Pulmonary artery endothelial cell (primary cell): ENCODE results near the gene CATSPER3. TPM values are rescaled to one million over a fixed set of nuclear protein-coding genes. Genes with fewer than 3 reads are reported as not detected.

Source experiments
- DNase-seq: peaks from one replicate; pipeline ENCODE4 v3.0.0-alpha.2; 2011; ENCODE audit warnings: low read depth, low spot score
- total RNA-seq: library from RNA; depleted of rRNA; stranded (reverse); fragments of >200 nt; gene quantifications from 2 replicates; pipeline ENCODE4 v1.2.3, GENCODE V29; 2014

CATSPER3 gene
- total RNA-seq, 1 donor from 2014 or later = not detected

DNA sequence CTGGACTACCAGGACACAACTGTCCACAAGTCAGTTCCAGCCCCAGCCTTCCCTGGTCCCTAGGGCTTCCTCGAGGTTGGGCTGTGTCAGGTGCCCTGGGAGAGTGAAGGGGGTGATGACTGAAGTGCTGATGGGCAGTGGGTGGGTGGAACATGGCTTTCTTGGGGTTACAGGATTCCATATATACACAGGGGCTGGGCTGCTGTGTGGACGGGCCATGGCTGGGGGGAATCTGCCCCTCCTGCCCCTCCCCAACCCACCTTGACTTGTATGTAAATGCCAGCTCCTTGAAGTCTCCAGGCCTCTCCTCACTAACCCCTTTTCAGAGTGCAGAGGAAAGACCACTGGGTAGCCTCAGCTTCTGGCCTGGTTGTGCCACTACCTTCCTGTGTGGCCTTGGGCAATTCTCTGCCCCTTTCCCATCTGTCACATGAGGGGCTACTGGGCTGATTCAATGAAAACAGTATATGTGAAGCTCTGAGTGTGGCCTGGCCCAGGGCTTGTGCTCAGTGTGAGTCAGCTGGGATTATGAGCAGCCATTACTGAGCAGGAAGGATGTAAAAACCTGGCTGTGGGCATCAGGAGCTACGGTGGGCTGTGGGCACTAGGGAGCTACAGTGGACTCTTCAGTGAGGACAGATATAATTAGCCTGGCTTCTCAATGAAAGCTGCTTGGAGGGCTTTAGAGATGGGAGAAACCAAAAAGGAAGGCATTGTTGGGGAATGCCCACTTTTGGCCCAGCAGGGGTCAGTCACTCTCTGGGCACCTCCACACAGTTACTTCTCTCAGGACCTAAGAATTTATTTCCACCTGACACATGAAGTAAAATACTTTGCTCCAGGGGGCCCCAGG lies 43.0 kb downstream of the CATSPER3 start:
- DNase-seq = no peak

DNA sequence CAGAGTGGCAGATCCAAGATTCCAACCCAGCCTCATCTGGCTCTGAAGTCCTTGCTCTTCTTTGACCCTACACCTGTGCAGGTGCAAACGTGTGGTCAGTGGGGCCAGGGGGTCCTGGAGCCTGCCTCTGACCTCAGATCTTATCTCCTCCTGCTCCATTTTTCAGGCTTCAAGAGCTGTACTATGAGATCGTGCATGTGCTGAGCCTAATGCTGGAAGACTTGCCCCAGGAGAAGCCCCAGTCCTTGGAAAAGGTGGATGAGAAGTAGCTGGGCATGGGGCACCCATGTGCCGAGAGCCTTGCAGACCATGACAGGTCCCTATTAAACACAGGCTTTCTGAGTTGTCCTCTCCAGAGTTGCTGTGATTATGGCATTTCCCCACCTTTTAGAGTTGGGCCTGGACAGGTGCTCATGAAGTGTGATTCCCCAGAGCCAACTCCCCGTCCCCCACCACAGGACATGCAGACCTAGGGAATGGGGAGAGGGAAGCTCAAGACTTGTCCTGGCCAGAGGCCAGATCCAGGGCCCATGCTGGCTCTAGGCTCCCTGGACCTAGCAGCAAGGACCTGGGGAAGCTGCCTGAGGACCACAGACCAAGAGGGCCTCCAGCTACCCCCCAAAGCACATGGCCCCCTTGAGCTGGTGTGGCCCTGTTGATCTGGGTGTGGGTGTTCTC lies 43.8 kb downstream of the CATSPER3 start:
- DNase-seq = no peak

DNA sequence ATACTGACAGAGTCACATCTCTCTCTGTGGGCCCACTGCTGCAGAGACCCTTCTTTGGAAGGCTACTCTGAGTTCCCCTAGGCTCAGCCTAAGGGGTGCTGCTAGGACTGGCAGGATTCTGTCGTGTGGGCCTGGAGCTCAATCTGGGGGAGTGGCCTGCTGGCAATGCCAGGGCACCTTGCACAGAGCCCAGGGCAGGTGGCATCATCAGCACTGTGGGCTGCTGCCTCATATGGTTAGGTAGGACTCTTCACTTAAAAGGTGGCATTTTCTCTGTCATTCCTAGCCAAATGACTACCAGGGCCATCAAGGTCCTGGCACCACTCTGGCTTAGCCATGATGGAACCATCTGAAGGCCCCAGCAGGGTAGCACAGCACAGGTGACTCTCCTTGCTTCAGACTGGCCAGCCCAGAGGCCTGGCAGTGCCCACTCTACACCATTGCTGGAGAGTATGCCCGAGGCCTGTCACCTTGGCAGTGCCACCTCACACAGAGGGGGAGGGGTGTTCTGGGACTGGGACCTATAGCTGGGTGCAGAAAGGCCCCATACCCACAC lies 44.4 kb downstream of the CATSPER3 start:
- no peak for DNase-seq

DNA sequence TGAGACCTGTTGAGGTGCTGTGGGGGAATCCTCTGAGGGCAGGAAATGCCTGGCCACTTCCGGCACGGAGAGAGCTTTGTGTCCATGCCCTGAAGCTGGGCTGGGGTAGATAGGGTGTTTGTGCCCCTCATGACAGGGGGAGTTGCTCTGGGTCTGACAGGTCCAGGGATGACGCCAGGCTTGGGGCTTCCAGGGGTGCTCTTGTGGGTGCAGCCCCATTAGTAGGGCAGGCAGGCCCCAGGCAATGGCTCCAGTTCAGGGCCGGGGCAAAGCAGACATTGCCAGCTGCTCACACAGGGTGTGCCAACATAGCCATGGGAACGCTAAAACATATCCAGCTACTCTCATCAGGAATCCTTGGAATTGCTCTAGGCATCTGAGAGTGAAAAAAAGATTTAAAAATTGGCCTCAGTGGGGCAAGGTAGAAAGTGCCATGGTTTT lies 45.3 kb downstream of the CATSPER3 start:
- no peak for DNase-seq

DNA sequence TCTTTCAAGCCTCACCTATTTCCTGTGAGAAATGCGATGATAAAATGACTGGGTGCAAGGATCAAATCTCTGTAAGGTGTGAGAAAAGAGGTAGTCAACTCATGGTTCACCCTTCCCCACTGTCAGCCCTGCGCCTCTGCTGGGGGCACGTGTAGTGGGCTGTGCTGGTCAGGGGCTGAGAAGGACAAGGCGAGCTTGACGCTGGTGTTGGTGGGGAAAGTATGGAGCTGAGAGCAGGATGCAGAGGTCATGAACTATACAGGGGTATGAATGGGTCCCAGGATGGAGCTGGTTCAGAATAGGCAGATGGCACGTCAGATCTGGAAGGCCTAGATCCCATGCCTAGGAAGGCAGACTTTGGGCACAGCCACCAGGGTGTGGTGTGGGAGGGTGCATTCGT lies 45.7 kb downstream of the CATSPER3 start:
- DNase-seq = no peak

DNA sequence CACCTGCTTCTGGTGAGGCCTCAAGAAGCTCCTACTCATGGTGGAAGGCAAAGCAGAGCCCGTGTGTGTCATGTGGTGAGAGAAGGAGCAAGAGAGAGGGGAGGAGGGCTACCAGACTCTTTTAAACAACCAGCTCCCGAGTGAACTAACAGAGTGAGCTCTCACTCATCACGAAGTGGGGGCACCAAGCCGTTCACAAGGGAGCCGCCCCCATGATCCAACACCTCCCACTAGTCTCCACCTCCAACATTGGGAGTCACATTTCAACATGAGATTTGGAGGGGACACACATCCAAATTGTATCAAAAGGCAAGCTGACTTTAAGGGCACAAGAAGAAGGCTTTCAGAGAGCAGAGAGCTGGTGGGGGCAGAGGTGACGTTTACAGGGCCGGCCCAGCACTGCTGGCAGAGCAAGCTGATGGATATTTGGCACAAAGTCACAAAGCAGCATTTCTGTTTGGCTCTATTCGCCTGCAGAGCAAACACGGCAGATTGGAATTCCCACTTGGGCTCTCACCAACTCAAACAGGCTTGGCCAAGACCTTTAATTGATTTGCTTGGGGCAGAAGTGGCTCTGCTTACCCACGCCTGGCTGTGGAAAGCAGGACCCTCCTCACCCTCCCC lies 46.4 kb downstream of the CATSPER3 start:
- DNase-seq = no peak

DNA sequence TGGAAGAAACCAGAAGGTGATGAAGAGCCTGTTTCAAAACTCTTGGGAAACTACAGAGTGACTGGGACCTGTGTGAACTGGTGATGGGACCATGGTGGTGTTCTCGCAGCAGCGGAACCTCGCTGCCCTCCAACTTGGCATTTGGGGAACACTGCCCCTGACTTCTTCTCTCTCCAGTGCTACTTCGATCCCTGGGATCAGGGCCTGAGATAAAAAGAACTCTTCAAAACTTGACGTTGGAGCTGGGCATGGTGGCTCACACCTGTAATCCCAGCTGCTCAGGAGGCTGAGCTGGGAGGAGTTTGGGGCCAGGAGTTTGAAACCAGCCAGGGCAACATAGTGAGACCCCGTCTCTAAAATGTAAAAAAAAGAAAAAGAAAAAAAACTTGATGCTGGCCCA lies 48.2 kb downstream of the CATSPER3 start:
- DNase-seq = no peak

DNA sequence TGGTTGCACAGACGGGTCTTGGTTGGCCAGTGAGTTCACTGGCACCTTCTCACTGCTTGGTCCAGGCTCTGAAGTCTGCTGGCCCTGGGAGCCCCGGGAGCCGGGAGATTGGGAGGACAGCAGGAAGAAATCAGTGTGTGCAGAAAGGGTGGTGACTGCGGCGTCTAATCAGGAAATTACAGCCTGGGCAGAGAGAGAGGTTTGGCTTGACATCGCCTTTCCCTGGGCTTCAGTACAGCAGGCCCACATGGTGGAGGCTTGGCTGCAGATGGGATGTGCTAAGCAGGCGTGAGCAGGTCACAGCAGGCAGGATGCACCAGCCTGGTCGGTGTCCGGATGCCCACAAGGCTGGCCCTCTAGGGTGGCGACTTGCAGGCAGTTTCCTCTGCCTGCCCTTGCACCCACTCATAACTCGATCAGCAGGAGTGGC lies 49.2 kb downstream of the CATSPER3 start:
- DNase-seq = no peak

DNA sequence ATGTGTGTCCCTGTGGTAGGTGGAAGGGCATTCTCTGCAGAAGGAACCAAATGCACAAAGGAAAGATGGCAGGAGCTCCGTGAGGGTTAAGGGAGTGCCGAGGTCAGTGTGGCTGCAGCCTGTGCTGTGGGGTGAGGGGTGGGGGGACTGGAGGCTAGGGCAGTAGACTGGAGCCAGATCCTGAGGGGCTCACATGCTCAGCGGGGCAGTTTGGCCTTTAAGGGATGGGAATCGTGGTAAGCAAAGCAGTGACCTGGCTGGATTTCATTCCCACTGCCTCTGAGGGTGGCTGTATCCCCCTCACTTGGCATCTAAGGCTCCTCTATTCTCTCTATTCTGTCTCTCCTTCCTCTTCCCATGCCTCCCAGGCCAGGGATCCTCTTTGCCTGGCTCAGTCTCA lies 50.8 kb downstream of the CATSPER3 start:
- no peak for DNase-seq

DNA sequence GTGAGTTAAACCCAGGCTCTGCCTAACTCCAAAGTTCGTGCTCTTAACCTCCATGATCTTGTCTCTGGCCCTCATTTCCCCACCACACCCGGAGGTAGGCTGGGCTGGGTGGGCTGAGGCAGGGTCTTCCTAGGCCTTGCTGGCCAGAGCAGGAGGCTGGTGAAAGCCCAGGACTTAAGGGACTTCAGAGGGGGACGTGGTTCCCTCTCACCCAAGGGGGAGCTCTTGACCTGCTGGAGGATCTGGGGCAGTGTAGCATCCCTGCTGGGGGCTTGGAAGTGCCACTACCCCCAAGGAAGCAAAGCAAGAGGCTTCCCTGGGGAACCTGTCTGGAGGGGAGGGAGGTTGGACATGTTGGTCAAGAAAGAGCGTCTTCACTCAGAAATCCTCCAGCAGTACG lies 51.6 kb downstream of the CATSPER3 start:
- DNase-seq = no peak

DNA sequence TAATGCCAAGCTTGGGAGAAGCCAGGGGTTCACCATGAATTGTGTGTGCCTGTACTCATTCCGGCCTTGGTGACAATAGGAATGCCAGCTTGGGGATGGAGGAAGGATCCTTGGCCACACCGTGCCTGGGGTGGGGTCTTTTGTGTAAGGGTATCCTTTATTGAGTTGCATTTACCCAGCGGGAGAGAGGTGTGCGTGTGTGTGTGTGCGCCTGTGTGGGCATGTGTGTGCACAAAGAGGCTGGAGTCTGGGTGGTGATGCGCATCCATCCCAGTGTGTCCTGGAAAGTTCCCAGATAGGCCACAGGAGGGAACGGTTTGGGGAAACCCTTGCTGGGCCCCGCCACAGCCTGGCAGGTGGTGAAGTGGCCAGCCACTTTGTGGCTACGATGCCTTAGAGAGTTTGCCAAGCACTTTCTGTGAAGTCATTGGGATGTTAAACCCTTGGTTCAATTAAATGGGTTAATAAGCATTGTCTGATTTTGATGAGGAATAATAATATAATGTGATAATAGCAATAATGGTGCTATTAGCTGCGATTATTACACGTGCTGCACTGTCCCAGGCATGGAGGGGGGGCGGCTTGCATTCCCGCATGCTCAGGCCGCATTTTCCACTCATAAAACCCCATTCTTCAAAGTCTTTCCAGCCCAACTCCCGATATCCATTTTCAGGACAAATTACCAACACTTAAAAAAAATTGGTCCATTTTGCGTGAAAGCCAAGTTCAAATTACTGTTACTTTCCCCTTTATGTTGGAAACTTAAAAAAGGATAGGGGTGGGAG lies 52.6 kb downstream of the CATSPER3 start:
- DNase-seq = no peak

DNA sequence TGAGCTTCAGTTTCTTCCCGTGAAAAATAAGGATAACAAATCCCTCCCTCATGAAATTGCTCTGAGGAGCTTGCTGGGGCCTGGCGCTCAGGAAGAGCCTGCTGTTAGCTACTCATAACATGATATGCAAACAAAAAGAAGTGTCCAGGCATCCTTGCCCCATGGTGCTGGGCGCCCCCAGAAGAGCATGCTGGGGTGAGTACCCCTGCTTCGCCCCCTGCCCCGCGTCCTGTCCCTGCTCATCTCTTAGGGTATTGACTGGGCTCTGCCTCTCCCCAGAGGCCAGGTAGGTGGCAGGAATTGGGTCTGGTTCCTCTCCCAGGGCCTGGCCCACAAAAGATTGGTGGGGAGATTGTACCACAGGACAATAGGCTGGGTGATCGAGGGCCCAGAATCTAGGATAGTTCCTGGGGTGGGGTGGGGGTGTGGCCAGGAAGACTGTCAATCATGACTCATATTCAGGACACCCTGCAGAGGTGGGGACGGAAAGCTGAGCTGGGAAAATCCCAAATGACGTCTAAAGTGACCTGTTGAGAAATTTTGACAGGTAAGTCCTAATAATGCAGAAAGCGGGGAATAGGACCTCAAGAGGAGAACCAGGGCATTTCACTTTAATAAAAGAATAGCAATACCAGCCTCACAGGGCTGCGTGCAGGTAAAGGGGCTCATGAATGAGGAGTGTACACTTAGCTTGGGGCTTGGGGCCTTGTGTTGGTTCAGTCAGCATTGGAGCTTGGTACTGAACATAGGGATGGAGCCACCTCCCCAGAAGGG lies 57.4 kb downstream of the CATSPER3 start:
- no peak for DNase-seq

DNA sequence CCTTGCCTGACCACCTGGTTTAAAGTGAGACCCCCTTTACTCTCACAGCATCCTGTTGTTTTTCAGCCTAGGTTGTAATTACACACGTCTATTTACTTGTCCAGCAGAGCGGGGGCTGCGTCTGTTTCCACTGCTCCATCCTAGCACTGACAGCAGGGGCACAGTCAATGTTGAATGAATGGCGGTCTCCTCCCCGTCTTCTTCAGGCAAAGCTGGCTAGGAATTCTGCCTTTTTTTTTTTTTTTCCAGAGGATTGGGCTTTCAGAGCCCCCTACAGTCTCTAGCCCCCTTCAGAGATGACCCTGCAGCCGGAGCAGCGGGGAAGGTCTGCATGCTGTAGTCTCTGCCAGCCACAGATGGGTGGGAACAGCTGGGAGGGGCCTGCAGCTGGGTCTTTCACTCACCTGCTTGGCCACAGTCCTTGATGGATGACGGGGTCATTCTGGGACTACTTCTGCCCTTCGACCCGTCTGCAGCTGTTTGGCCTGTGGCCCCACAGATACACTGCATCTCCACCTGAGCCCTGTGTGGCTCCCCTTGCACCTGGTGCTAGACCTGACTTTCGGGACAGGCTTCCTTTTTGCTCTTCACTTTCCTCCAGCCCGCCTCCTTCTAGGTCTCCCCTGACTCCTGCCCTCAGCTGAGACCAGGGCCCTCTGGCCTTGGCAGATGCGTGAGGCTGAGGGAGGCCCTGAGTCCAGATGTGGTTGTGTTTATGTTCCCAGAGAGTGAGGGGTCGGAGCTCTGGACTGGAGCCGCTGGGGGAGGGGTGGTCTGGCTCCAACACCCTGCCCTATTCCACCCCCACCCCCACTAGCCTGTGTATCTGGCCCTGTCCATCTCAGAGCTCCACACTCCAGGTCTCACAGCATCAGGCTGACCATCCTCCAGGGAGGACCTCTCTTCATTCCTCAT lies 58.3 kb downstream of the CATSPER3 start:
- no peak for DNase-seq

DNA sequence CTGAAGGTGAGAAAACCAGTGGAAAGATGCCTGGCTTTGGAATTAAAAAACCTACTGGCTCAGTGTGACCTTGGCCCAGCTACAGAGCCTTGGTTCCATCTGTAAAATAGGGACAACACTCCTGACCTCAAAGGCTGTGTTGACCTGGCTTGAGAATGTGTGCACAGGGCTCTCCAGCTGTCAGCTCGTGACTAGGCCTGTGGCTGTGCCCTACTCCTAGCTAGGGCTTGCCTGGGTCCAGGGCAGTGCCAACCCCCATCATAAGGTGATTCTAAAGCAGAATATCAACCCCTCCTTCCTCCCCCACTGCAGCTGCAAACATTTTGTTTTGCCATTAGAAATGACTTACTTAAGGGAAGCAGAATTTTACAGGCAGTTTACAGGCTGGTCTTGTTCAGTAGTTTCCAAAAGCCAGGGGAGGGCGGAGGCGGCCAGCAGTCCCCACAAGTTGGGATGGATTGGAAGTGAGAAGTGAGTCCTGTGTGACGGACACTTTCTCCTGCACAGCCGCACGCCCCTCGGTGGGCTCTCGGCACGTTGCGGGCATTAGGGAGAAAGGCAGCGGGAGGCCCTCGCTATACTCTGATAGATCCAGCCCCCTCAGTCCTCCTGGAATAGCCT lies 59.0 kb downstream of the CATSPER3 start:
- DNase-seq = no peak

DNA sequence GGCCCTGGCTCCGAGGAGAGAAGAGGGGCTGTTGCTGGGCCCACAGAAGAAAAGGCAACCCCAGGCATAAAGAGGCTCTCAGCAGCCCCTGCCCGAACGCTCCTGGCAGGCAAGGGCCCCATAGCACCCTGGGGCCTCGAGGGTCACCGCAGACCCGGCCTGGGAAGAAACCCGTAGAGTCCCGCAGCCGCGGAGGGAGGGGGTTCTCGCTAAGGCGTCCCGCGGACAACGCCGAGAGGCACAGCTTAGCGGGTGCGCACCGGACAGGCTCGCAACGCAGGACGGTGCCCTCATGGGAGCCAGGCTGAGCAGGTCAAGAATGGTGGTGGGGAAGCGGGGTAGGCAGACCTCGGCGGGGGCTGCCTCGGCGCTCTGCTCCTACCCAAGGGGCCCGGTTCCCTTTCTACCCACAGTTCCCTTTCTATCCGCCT lies 59.6 kb downstream of the CATSPER3 start:
- no peak for DNase-seq

DNA sequence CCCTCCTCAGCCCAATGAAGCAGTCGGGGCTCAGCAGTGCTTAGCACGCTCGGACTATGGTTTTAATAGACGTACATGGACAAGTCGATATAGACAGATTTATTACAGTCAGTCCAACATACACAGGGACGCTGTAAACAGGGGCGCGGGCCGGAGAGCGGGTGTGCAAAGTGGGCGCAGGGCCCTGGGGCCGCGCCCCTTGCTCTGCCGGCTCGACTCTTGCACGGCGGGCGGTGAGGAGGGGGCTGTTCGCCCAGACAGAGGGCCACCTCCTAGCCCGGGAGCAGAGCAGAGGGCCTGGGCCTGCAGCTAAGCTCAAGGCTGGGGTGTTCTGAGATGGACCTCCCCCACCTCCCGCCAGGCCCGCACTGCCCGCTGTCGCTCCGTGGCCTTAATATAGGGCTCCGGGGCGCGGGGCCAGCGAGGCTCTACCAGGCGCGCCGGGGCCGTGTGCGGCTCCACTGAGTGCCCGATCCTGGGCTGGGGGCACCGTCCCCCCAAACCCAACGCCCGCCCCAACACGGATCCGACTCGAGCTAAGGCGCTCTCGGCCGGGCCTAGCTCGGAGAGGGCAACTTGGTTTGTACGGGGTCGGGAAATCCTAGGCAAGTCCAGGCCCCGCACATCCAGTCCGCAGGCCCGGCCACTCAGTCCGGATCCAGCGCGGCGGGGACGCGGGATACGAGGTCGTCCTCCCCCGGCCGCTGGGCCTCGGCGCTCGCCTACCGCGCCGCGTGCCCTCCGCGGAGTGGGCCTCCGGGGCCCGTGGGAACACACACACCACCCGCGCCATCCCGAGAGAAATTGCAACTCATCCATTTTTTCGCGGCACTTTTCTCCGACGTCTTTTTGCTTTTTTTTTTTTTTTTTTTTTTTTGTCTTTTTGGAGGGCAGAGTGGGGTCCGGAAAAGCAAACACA lies 60.2 kb downstream of the CATSPER3 start:
- DNase-seq = no peak

DNA sequence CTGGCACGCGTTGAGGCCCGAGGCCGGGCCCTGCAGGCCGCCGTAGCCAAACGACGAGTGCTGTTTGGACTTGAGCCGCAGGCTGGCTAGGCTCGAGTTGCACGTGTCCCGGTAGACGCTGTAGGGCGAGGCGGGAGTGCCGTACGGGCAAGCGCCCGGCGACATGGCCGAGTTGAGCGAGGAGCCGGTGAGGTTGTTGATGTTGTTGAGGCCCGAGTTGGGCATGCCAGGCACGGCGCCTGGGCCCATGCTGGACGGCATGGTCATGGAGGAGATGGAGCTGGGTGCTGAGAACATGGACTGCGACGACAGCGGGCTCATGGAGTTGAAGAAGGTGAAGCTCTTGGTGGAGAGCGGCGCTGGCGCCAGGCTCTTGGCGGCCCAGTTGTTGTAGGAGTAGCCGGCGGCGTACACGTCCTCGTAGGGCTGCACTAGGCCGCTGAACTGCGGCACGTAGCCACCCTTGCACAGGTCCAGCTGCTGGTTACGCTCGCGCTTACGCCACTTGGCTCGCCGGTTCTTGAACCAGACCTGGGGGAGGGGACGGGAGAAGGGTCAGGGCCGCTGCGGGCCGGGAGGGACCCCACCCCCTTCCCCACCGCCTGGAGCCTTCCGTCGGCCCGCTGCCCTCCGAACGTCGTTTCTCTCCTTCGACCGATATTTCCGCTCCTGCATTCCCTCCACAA lies 61.2 kb downstream of the CATSPER3 start:
- DNase-seq = no peak
